Chondrocyte (in vitro differentiated cells): Measurements from ENCODE around the gene USP21. TPM values are rescaled to one million over a fixed set of nuclear protein-coding genes. Genes with fewer than 3 reads are reported as not detected.

Source experiments
- DNase-seq: peaks from one replicate; pipeline ENCODE4 v3.0.0; 2021; ENCODE audit warnings: mixed read lengths, low spot score
- H3K27ac Mint-ChIP-seq: one replicate; pipeline ENCODE4 v1.8.0; 2021; ENCODE audit warnings: mild to moderate bottlenecking, moderate library complexity, mixed read lengths; ENCODE audit not compliant: unreplicated experiment
- H3K27me3 Mint-ChIP-seq: 2 replicates; pipeline ENCODE4 v1.8.0; 2021; ENCODE audit warnings: low read depth, mixed read lengths
- H3K36me3 Mint-ChIP-seq: 2 replicates; pipeline ENCODE4 v1.8.0; 2021; ENCODE audit warnings: low read depth, mixed read lengths
- H3K4me1 Mint-ChIP-seq: 2 replicates; pipeline ENCODE4 v1.8.0; 2021; ENCODE audit warnings: low read depth, mild to moderate bottlenecking, mixed read lengths
- H3K4me3 Mint-ChIP-seq: one replicate; pipeline ENCODE4 v1.8.0; 2021; ENCODE audit warnings: mild to moderate bottlenecking, moderate library complexity, mixed read lengths; ENCODE audit not compliant: unreplicated experiment
- H3K9me3 Mint-ChIP-seq: 2 replicates; pipeline ENCODE4 v1.8.0; 2021; ENCODE audit warnings: low read depth, mixed read lengths
- CTCF ChIP-seq: fragments of 200-600 bp; sonication (generic); IDR thresholded peaks from 2 replicates; pipeline ENCODE4 v1.5.0; 2021; ENCODE audit warnings: antibody characterized with exemption, mild to moderate bottlenecking, moderate library complexity
- total RNA-seq: library from RNA; stranded (reverse); gene quantifications from 3 replicates; pipeline ENCODE4 v1.2.1, GENCODE V29; 2021

The USP21 gene
- total RNA-seq, 1 donor from 2014 or later = 16.0 TPM

GRCh38 chr1:161177112-161177935, 18.0 kb downstream of the USP21 start, which contains the start of gene B4GALT3:
TSS of gene B4GALT3 (minus strand) at chr1:161177507. CDS start at chr1:161176060, 1,447 bp downstream.
- Mint-ChIP-seq H3K4me3 (peak within 1 kb of the TSS; percentile 100), H3K9me3 (no peaks in the 10 kb centered on the region), H3K36me3 (peaks cover 13% of the 10 kb centered on the region), H3K27me3 (no peaks in the 10 kb centered on the region), H3K4me1 (peaks cover 45% of the 10 kb centered on the region), H3K27ac (peak within 1 kb of the TSS; percentile 99)
- TF ChIP-seq CTCF = no peak
- DNase-seq = peak; percentile 95

- Mint-ChIP-seq H3K27me3 (no peaks in the 10 kb centered on the region), H3K4me3 (peak overlapping the region; percentile 100), H3K27ac (peak overlapping the region; percentile 99), H3K36me3 (peaks cover 10% of the 10 kb centered on the region), H3K4me1 (peaks cover 44% of the 10 kb centered on the region), H3K9me3 (no peaks in the 10 kb centered on the region)
- TF ChIP-seq CTCF = no peak
- no peak for DNase-seq
These were observed 18.6 kb downstream of the USP21 start for GRCh38 chr1:161177936-161178244.

DNA sequence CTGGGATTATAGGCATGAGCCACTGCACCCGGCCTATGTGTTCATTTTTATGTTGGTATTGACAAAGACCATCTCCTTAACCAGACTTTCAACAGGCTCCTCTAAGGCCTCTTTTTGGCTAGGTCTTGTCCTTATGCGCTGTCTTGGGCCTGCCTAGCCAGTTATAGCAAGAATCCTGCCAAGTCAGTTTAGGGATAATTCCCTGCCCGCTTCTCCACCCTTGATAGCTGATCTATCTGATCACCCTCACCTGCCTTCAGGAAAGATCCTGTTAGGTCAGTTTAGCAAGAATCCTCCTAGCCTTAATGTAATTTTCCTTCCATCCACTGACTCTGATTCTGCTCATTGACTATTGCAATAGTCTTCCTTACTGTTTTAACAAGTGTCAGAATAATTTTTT, 20.4 kb downstream of the USP21 start:
- Mint-ChIP-seq H3K4me3 (no peak overlapping the region), H3K9me3 (no peaks in the 10 kb centered on the region), H3K27ac (no peak overlapping the region), H3K4me1 (peaks cover 35% of the 10 kb centered on the region), H3K27me3 (no peaks in the 10 kb centered on the region), H3K36me3 (peaks cover 3% of the 10 kb centered on the region)
- TF ChIP-seq CTCF = no peak
- no peak for DNase-seq

GRCh38 chr1:161180639-161181038, 21.3 kb downstream of the USP21 start:
- TF ChIP-seq CTCF = peak; percentile 69
- Mint-ChIP-seq H3K36me3 (peaks cover 1% of the 10 kb centered on the region), H3K9me3 (no peaks in the 10 kb centered on the region), H3K4me1 (peaks cover 39% of the 10 kb centered on the region), H3K4me3 (no peak overlapping the region), H3K27me3 (no peaks in the 10 kb centered on the region), H3K27ac (no peak overlapping the region)
- no peak for DNase-seq

DNA sequence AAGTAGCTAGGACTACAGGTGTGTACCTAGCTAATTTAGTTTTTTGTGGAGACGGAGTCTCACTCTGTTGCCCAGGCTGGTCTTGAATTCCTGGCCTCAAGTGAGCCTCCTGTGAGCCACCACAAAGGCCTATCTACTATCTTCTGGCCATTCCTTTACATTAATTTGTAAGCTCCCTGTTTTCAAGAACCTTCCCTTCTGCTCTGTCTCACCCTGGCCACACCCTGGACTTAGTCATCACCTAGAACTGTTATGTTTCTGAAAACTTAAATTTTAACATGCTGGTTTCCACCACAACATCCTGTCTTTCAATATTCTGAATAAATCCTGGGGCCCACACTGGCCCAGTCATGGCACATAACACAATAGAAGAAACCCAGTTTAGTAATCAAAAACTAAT, 22.9 kb downstream of the USP21 start:
- H3K4me1 Mint-ChIP-seq = peaks cover 30% of the 10 kb centered on the region
- H3K9me3 Mint-ChIP-seq = no peaks in the 10 kb centered on the region
- peak; percentile 7 for DNase-seq
- H3K4me3 Mint-ChIP-seq = no peak overlapping the region
- no peak for TF ChIP-seq CTCF
- no peaks in the 10 kb centered on the region for H3K36me3 Mint-ChIP-seq
- no peak overlapping the region for H3K27ac Mint-ChIP-seq
- H3K27me3 Mint-ChIP-seq = no peaks in the 10 kb centered on the region
